GM12878 (cell line): Measurements from ENCODE around the gene HORMAD2. TPM values are rescaled to one million over a fixed set of nuclear protein-coding genes. Genes with fewer than 3 reads are reported as not detected.

ENCODE experiments used
- ATAC-seq: fragments of 200-7000 bp; cut with Tn5 transposase; 3 replicates; pipeline ENCODE4 v1.9.1; 2020; ENCODE audit warnings: mild to moderate bottlenecking, moderate library complexity
- BruUV-seq: library from RNA; stranded (reverse); fragments of 400-500 nt; replicated peaks from 2 replicates; lab custom pipeline; 2021; lab: Mats Ljungman, UMichigan
- CTCF ChIA-PET: fragments of 300-600 bp; sonication (Branson Sonifier 250); formaldehyde crosslinking; extraction: SDS; loops from one replicate; lab custom pipeline; 2021; ENCODE audit warnings: inconsistent platforms; lab: Yijun Ruan, JAX
- POLR2A ChIA-PET: fragments of 350-600 bp; formaldehyde crosslinking; extraction: SDS; loops from one replicate; lab custom pipeline; 2021; ENCODE audit warnings: inconsistent platforms; lab: Charles Lee
- RAD21 ChIA-PET: fragments of 300-600 bp; sonication (Branson Sonifier 250); formaldehyde crosslinking; loops from one replicate; lab custom pipeline; 2023; ENCODE audit warnings: antibody characterized with exemption; ENCODE audit not compliant: unreplicated experiment; lab: Charles Lee
- SMC1A ChIA-PET: fragments of 300-600 bp; sonication (Branson Sonifier 250); formaldehyde crosslinking; loops from one replicate; lab custom pipeline; 2023; ENCODE audit not compliant: unreplicated experiment, uncharacterized antibody; lab: Charles Lee
- DNase-seq: peaks from one replicate; pipeline ENCODE4 v3.0.0-alpha.2; 2011; ENCODE audit warnings: low read depth, low spot score
- FAIRE-seq: peaks from 3 replicates; lab custom pipeline; 2011; peaks lifted over from hg19 to GRCh38; lab: Jason Lieb, UNC
- H2AFZ ChIP-seq: 2 replicates; pipeline ENCODE4 v1.6.0; 2011; ENCODE audit warnings: low read depth, low read length, control low read depth; ENCODE audit not compliant: control insufficient read depth
- H3K27ac ChIP-seq: 2 replicates; pipeline ENCODE4 v1.5.1; 2011; ENCODE audit warnings: control low read depth; ENCODE audit not compliant: control insufficient read depth, insufficient read depth
- H3K27me3 ChIP-seq, 2 experiments: replicated peaks in 1 of 2; 2 replicates each; pipeline versions ENCODE4 v1.6.0 to v1.6.1; 2011; ENCODE audit warnings: low read length in 1 of 2; ENCODE audit not compliant: control insufficient read depth in 2 of 2, insufficient read depth in 2 of 2
- H3K36me3 ChIP-seq, 2 experiments: 2 replicates each; pipeline ENCODE4 v1.5.1; 2011; ENCODE audit warnings: low read length in 1 of 2; ENCODE audit not compliant: control insufficient read depth in 2 of 2, insufficient read depth in 2 of 2
- H3K4me1 ChIP-seq: 2 replicates; pipeline ENCODE4 v1.6.1; 2011; ENCODE audit warnings: mild to moderate bottlenecking, low read length, moderate library complexity, mixed read lengths; ENCODE audit not compliant: control insufficient read depth, insufficient read depth
- H3K4me2 ChIP-seq: 2 replicates; pipeline ENCODE4 v1.6.0; 2011; ENCODE audit warnings: control low read depth; ENCODE audit not compliant: control insufficient read depth, insufficient read depth
- H3K4me3 ChIP-seq: fragments of 200-600 bp; sonication (generic); 2 replicates; pipeline ENCODE4 v1.5.1; 2016
- H3K79me2 ChIP-seq: 2 replicates; pipeline ENCODE4 v1.6.0; 2011; ENCODE audit warnings: low read length; ENCODE audit not compliant: control insufficient read depth, insufficient read depth
- H3K9ac ChIP-seq: 2 replicates; pipeline ENCODE4 v1.8.0; 2011; ENCODE audit warnings: low read length, control low read depth, mixed read lengths; ENCODE audit not compliant: control insufficient read depth, insufficient read depth
- H3K9me3 ChIP-seq: replicated peaks from 3 replicates; pipeline ENCODE4 v1.5.1; 2011; ENCODE audit warnings: mild to moderate bottlenecking, low read length; ENCODE audit not compliant: control insufficient read depth, insufficient read depth
- H4K20me1 ChIP-seq: 2 replicates; pipeline ENCODE4 v1.6.0; 2011; ENCODE audit not compliant: control insufficient read depth, insufficient read depth
- CHD2 ChIP-seq: IDR thresholded peaks from 2 replicates; pipeline ENCODE4 v1.6.1; 2011; ENCODE audit warnings: low read depth, low read length, improper control_type of control experiment, borderline replicate concordance
- CREM ChIP-seq: IDR thresholded peaks from 2 replicates; pipeline ENCODE4 v1.6.1; 2014; ENCODE audit warnings: antibody characterized with exemption, low read depth
- DPF2 ChIP-seq: fragments of 450-650 bp; IDR thresholded peaks from 2 replicates; pipeline ENCODE4 v1.6.1; 2017; ENCODE audit warnings: mild to moderate bottlenecking
- EZH2 ChIP-seq: IDR thresholded peaks from 2 replicates; pipeline ENCODE4 v1.6.1; 2012; ENCODE audit warnings: low read depth, mild to moderate bottlenecking, control low read depth, inconsistent platforms, low read length, borderline replicate concordance; ENCODE audit not compliant: control insufficient read depth
- FOXM1 ChIP-seq: IDR thresholded peaks from 2 replicates; pipeline ENCODE4 v1.6.1; 2012; ENCODE audit warnings: low read depth, mild to moderate bottlenecking, inconsistent platforms, low read length, moderate library complexity
- KDM1A ChIP-seq: fragments of 200-600 bp; sonication (generic); IDR thresholded peaks from 2 replicates; pipeline ENCODE4 v1.6.1; 2016; ENCODE audit warnings: borderline replicate concordance
- NBN ChIP-seq: fragments of 450-650 bp; IDR thresholded peaks from 2 replicates; pipeline ENCODE4 v1.6.1; 2016
- NRF1 ChIP-seq: conservative IDR thresholded peaks from 2 replicates; pipeline ENCODE4 v1.6.1; 2011; ENCODE audit warnings: mild to moderate bottlenecking, low read depth, low read length, improper control_type of control experiment
- POU2F2 ChIP-seq: IDR thresholded peaks from 3 replicates; pipeline ENCODE4 v1.6.1; 2011; ENCODE audit warnings: low read depth, mild to moderate bottlenecking, low read length, borderline replicate concordance
- SKIL ChIP-seq: fragments of 450-650 bp; IDR thresholded peaks from 2 replicates; pipeline ENCODE4 v1.6.1; 2017; ENCODE audit warnings: mild to moderate bottlenecking, low read depth, inconsistent platforms; ENCODE audit not compliant: poor library complexity, severe bottlenecking
- SP1 ChIP-seq: IDR thresholded peaks from one replicate; pipeline ENCODE4 v1.6.1; 2011; ENCODE audit warnings: low read depth, low read length
- SUPT20H ChIP-seq: IDR thresholded peaks from 2 replicates; pipeline ENCODE4 v1.6.1; 2011; ENCODE audit warnings: low read depth, mild to moderate bottlenecking, low read length, moderate library complexity, borderline replicate concordance; ENCODE audit not compliant: control insufficient read depth
- ZNF24 ChIP-seq: fragments of 450-650 bp; IDR thresholded peaks from 2 replicates; pipeline ENCODE4 v1.6.1; 2017; ENCODE audit warnings: antibody characterized with exemption, mild to moderate bottlenecking
- WGBS: methylation state at CpG from one replicate; pipeline ENCODE4 v1.1.6; 2016; ENCODE audit warnings: low lambda C conversion rate; ENCODE audit not compliant: insufficient replicate concordance, insufficient coverage; ENCODE audit errors: missing lambda C conversion rate; 5-methylcytosine and 5-hydroxymethylcytosine counted together
- in situ Hi-C: fragments of 300-500 bp; cut with MboI; formaldehyde crosslinking; loops from 9 replicates; pipeline ENCODE4 v1.14.3; 2018; ENCODE audit warnings: mixed read lengths
- intact Hi-C: fragments of 100-400 bp; cut with micrococcal nuclease; formaldehyde crosslinking; loops from one replicate; pipeline ENCODE4 v1.14.2; 2022; ENCODE audit not compliant: unreplicated experiment
- polyA plus RNA-seq, 11 experiments: library from polyadenylated mRNA; depleted of rRNA in 4 of 11; unstranded in 6 of 11; stranded (reverse) in 5 of 11; fragments of >200 nt; fragmentation: Nextera tagmentation in 4 of 11; fragmentation: Illumina TruSeq in 1 of 11; extraction: Ambion mirVana in 4 of 11; extraction: Trizol in 1 of 11; gene quantifications; 1 replicate in 1 of 11; 2 replicates in 10 of 11; pipeline versions ENCODE4 v1.2.1 to v1.2.3, GENCODE V29; 2011 to 2016; ENCODE audit warnings: inconsistent platforms in 2 of 11, missing spikeins in 2 of 11, low read depth in 1 of 11
- total RNA-seq, 4 experiments: library from RNA; depleted of rRNA in 3 of 4; stranded (reverse); fragments of >200 nt in 3 of 4; fragmentation: Illumina TruSeq in 1 of 4; extraction: Trizol in 1 of 4; gene quantifications; 2 replicates each; pipeline versions ENCODE4 v1.2.1 to v1.2.3, GENCODE V29; 2013 to 2021
- TF ChIP-seq, protein P1 (sequence below): fragments of 450-650 bp; IDR thresholded peaks from 2 replicates; pipeline ENCODE4 v1.6.1; 2017; ENCODE audit warnings: mild to moderate bottlenecking
- TF ChIP-seq, protein P2 (sequence below): IDR thresholded peaks from 2 replicates; pipeline ENCODE4 v1.6.1; 2012; ENCODE audit warnings: low read length, inconsistent platforms

Gene HORMAD2
- total and polyA plus RNA-seq, 10 of the 15 experiments (the other 5 are each of a cell fraction or from before 2014, with no cell fraction given), result 0.07 to 0.13 TPM; not detected in 8

GRCh38 chr22:30180616-30181015 is 100.4 kb downstream of the HORMAD2 start (continued):
- TF ChIP-seq, protein P1, sequence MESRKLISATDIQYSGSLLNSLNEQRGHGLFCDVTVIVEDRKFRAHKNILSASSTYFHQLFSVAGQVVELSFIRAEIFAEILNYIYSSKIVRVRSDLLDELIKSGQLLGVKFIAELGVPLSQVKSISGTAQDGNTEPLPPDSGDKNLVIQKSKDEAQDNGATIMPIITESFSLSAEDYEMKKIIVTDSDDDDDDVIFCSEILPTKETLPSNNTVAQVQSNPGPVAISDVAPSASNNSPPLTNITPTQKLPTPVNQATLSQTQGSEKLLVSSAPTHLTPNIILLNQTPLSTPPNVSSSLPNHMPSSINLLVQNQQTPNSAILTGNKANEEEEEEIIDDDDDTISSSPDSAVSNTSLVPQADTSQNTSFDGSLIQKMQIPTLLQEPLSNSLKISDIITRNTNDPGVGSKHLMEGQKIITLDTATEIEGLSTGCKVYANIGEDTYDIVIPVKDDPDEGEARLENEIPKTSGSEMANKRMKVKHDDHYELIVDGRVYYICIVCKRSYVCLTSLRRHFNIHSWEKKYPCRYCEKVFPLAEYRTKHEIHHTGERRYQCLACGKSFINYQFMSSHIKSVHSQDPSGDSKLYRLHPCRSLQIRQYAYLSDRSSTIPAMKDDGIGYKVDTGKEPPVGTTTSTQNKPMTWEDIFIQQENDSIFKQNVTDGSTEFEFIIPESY, result no peak
- no peak for TF ChIP-seq SUPT20H
- no peak for TF ChIP-seq NRF1
- no peak for TF ChIP-seq SP1
- no peak for TF ChIP-seq DPF2
- no peak for TF ChIP-seq EZH2
- no peak for TF ChIP-seq CHD2

DNA sequence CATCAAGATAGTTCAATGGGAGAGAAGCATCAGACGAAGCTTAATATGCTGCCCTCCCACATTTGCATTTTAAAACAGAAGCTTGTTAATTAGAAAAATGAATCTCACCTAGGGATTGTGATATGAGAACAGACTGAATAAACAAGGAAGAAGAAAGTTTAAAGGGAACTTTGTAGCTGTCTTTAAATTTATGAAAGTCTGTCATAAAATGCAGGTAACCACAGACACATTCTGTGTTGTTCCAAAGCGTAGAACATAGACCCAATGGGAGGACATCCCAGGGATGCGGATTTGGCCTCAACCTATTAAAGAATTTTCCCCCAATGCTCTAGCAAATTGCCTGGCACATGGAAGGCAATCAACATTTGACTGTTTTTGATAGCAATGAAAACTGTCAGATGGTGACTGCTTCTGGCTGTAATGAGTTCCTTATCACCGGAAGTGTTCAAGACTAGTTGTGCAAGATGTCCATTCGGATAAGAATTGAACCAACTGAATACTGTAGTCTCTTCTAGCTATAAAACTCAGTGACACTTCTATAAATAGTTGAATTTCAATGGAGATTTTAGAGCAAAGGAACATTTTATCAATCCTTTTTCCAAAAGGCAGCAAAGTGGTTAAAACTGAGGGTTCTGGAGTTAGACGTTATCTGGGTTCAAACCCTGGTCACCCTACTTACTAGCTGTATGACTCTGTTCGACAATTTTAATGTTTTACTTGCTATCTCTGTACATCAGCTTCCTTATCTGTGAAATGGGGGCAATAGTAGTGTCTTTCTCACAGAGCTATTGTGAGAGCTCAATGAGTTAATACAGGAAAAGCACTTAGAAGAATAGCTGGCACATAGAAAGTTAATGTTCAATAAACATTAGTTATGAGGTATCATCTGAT is 101.4 kb downstream of the HORMAD2 start:
- no peak overlapping the region for H2AFZ ChIP-seq
- ATAC-seq, result no peak
- POLR2A ChIA-PET, result no interaction called here
- RAD21 ChIA-PET, result interaction anchor here (1.4 kb wide), 1 partner anchor 13 kb away, joined by 4 read pairs; no protein-coding TSS in a partner anchor
- no peak overlapping the region for H3K9ac ChIP-seq
- in situ Hi-C loops (no loop called here), intact Hi-C loops (no loop called here)
- no peaks in the 10 kb centered on the region for H3K36me3 ChIP-seq
- H3K9me3 ChIP-seq, result no peaks in the 10 kb centered on the region
- SMC1A ChIA-PET, result interaction anchor here (0.8 to 2.0 kb wide), 4 partner anchors 10 to 178 kb away, joined by 3 to 9 read pairs (median 4); no protein-coding TSS in a partner anchor
- TF ChIP-seq, protein P2, sequence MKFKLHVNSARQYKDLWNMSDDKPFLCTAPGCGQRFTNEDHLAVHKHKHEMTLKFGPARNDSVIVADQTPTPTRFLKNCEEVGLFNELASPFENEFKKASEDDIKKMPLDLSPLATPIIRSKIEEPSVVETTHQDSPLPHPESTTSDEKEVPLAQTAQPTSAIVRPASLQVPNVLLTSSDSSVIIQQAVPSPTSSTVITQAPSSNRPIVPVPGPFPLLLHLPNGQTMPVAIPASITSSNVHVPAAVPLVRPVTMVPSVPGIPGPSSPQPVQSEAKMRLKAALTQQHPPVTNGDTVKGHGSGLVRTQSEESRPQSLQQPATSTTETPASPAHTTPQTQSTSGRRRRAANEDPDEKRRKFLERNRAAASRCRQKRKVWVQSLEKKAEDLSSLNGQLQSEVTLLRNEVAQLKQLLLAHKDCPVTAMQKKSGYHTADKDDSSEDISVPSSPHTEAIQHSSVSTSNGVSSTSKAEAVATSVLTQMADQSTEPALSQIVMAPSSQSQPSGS, result no peak
- TF ChIP-seq KDM1A (no peak), FOXM1 (no peak), NBN (no peak), CREM (no peak), ZNF24 (no peak), SKIL (no peak), POU2F2 (no peak)
- H3K79me2 ChIP-seq, result no peaks in the 10 kb centered on the region
- BruUV-seq, result no TSS peak
- H3K4me2 ChIP-seq, result no peak overlapping the region
- no peak for DNase-seq
- 15% methylated on average over 7 of the region's 7 CpGs for WGBS
- H3K27ac ChIP-seq, result no peak overlapping the region
- no peak overlapping the region for H3K4me3 ChIP-seq
- CTCF ChIA-PET, result interaction anchor here (1.3 kb wide), 1 partner anchor 9 kb away, joined by 4 read pairs; no protein-coding TSS in a partner anchor
- H3K27me3 ChIP-seq, result no peaks in the 10 kb centered on the region
- no peak for FAIRE-seq
- H3K4me1 ChIP-seq, result no peaks in the 10 kb centered on the region
- no peaks in the 10 kb centered on the region for H4K20me1 ChIP-seq
